GM23338 (cell line): ENCODE data around the gene SARM1. TPM values are rescaled to one million over a fixed set of nuclear protein-coding genes. Genes with fewer than 3 reads are reported as not detected.

ENCODE experiments used
- ATAC-seq: fragments of 200-7000 bp; cut with Tn5 transposase; 3 replicates; pipeline ENCODE4 v1.9.1; 2020
- DNase-seq: peaks from one replicate; pipeline ENCODE4 v3.0.0-alpha.2; 2015; ENCODE audit warnings: low spot score
- H2AFZ ChIP-seq: fragments of 200-600 bp; sonication (generic); 2 replicates; pipeline ENCODE4 v1.8.0; 2016; ENCODE audit warnings: antibody characterized with exemption, mild to moderate bottlenecking, moderate library complexity
- H3F3A ChIP-seq: fragments of 200-600 bp; sonication (generic); replicated peaks from 2 replicates; pipeline ENCODE4 v1.8.0; 2017; ENCODE audit warnings: antibody characterized with exemption, mixed run types, low read depth
- H3K27ac ChIP-seq: fragments of 200-600 bp; sonication (generic); 2 replicates; pipeline ENCODE4 v1.6.1; 2016; ENCODE audit warnings: low read depth
- H3K27me3 ChIP-seq: fragments of 200-600 bp; sonication (generic); 2 replicates; pipeline ENCODE4 v1.8.0; 2016; ENCODE audit warnings: mild to moderate bottlenecking, mixed run types, moderate library complexity; ENCODE audit not compliant: insufficient read depth
- H3K36me3 ChIP-seq: fragments of 200-600 bp; sonication (generic); 2 replicates; pipeline ENCODE4 v1.8.0; 2016; ENCODE audit warnings: mild to moderate bottlenecking; ENCODE audit not compliant: insufficient read depth
- H3K4me1 ChIP-seq: fragments of 200-600 bp; sonication (generic); 2 replicates; pipeline ENCODE4 v1.8.0; 2016; ENCODE audit warnings: mild to moderate bottlenecking, moderate library complexity; ENCODE audit not compliant: insufficient read depth
- H3K4me2 ChIP-seq: fragments of 200-600 bp; sonication (generic); 2 replicates; pipeline ENCODE4 v1.7.1; 2017; ENCODE audit warnings: mixed run types
- H3K4me3 ChIP-seq: fragments of 200-600 bp; sonication (generic); 2 replicates; pipeline ENCODE4 v1.6.1; 2016; ENCODE audit warnings: mixed run types
- H3K79me2 ChIP-seq: fragments of 200-600 bp; sonication (generic); replicated peaks from 2 replicates; pipeline ENCODE4 v1.8.0; 2017; ENCODE audit warnings: mild to moderate bottlenecking; ENCODE audit not compliant: insufficient read depth
- H3K9me2 ChIP-seq: fragments of 200-600 bp; sonication (generic); 2 replicates; pipeline ENCODE4 v1.8.0; 2017; ENCODE audit not compliant: insufficient read depth
- H4K20me1 ChIP-seq: fragments of 200-600 bp; sonication (generic); replicated peaks from 2 replicates; pipeline ENCODE4 v1.8.0; 2017; ENCODE audit warnings: mild to moderate bottlenecking; ENCODE audit not compliant: insufficient read depth
- H3K27ac Mint-ChIP-seq: 2 replicates; pipeline ENCODE4 v1.8.0; 2020; ENCODE audit warnings: inconsistent platforms, mild to moderate bottlenecking, moderate library complexity, mixed read lengths
- H3K27me3 Mint-ChIP-seq: 3 replicates; pipeline ENCODE4 v1.8.0; 2022; ENCODE audit warnings: low read depth, mild to moderate bottlenecking, moderate library complexity, mixed read lengths, inconsistent platforms; ENCODE audit not compliant: insufficient read depth, poor library complexity
- H3K36me3 Mint-ChIP-seq: 3 replicates; pipeline ENCODE4 v1.8.0; 2021; ENCODE audit warnings: low read depth, mild to moderate bottlenecking, inconsistent platforms, moderate library complexity, mixed read lengths
- H3K4me1 Mint-ChIP-seq: 3 replicates; pipeline ENCODE4 v1.8.0; 2020; ENCODE audit warnings: mild to moderate bottlenecking, inconsistent platforms, mixed read lengths
- H3K4me3 Mint-ChIP-seq: 3 replicates; pipeline ENCODE4 v1.8.0; 2021; ENCODE audit warnings: moderate library complexity, mild to moderate bottlenecking, inconsistent platforms, mixed read lengths
- H3K9me3 Mint-ChIP-seq: 3 replicates; pipeline ENCODE4 v1.8.0; 2020; ENCODE audit warnings: moderate library complexity, mild to moderate bottlenecking, inconsistent platforms, mixed read lengths
- CREB1 ChIP-seq: fragments of 250-450 bp; sonication (Bioruptor Pico); IDR thresholded peaks from 2 replicates; pipeline ENCODE4 v1.5.0; 2020; ENCODE audit warnings: low read depth, mild to moderate bottlenecking, moderate library complexity
- CTCF ChIP-seq, 2 experiments: fragments of 200-600 bp in 1 of 2; sonication (generic) in 1 of 2; conservative IDR thresholded peaks; 2 replicates each; pipeline versions ENCODE4 v1.5.1 to v1.6.1; 2016 to 2017; ENCODE audit warnings: antibody characterized with exemption in 2 of 2, low read depth in 2 of 2, mild to moderate bottlenecking in 2 of 2, moderate library complexity in 1 of 2
- EZH2 ChIP-seq: fragments of 200-600 bp; sonication (generic); IDR thresholded peaks from one replicate; pipeline ENCODE4 v1.8.0; 2017; ENCODE audit warnings: antibody characterized with exemption, mild to moderate bottlenecking, low read depth; ENCODE audit not compliant: unreplicated experiment
- EZH2phosphoT487 ChIP-seq: fragments of 200-600 bp; sonication (generic); IDR thresholded peaks from one replicate; pipeline ENCODE4 v1.8.1; 2018; ENCODE audit warnings: antibody characterized with exemption; ENCODE audit not compliant: unreplicated experiment
- JUNB ChIP-seq: IDR thresholded peaks from one replicate; pipeline ENCODE4 v1.6.1; 2016; ENCODE audit warnings: antibody characterized with exemption; ENCODE audit not compliant: unreplicated experiment
- NANOG ChIP-seq: IDR thresholded peaks from 2 replicates; pipeline ENCODE4 v1.6.1; 2016; ENCODE audit warnings: antibody characterized with exemption, borderline replicate concordance
- POLR2AphosphoS5 ChIP-seq: IDR thresholded peaks from 2 replicates; pipeline ENCODE4 v1.6.1; 2016; ENCODE audit warnings: antibody characterized with exemption, low read depth
- REST ChIP-seq: IDR thresholded peaks from one replicate; pipeline ENCODE4 v1.6.1; 2018; ENCODE audit warnings: antibody characterized with exemption; ENCODE audit not compliant: unreplicated experiment
- STAT1 ChIP-seq: IDR thresholded peaks from one replicate; pipeline ENCODE4 v1.6.1; 2016; ENCODE audit warnings: antibody characterized with exemption; ENCODE audit not compliant: unreplicated experiment
- ZNF114 ChIP-seq: fragments of 250-450 bp; sonication (Bioruptor Pico); IDR thresholded peaks from 2 replicates; pipeline ENCODE4 v1.5.0; 2020; ENCODE audit warnings: mild to moderate bottlenecking, moderate library complexity
- ZNF331 ChIP-seq: fragments of 250-450 bp; sonication (Bioruptor Pico); IDR thresholded peaks from 2 replicates; pipeline ENCODE4 v1.5.0; 2020; ENCODE audit warnings: low read depth, mild to moderate bottlenecking, moderate library complexity
- ZNF462 ChIP-seq: fragments of 250-450 bp; sonication (Bioruptor Pico); IDR thresholded peaks from 2 replicates; pipeline ENCODE4 v1.5.0; 2020; ENCODE audit warnings: mild to moderate bottlenecking, moderate library complexity
- polyA plus RNA-seq: library from polyadenylated mRNA; unstranded; fragments of >200 nt; fragmentation: Nextera tagmentation; extraction: Ambion mirVana; gene quantifications from 2 replicates; pipeline ENCODE4 v1.2.1, GENCODE V29; 2016
- total RNA-seq: library from RNA; depleted of rRNA; stranded (reverse); fragments of >200 nt; shearing (Covaris generic); gene quantifications from 2 replicates; pipeline ENCODE4 v1.2.3, GENCODE V29; 2014
- TF ChIP-seq, protein P1 (sequence below): IDR thresholded peaks from 2 replicates; pipeline ENCODE4 v1.6.1; 2016; ENCODE audit warnings: antibody characterized with exemption

Gene SARM1
- total and polyA plus RNA-seq, 2 experiments from 2014 or later, result 0.89 to 15.3 TPM

GRCh38 chr17:28392491-28392890, 21.0 kb downstream of the SARM1 start:
- no peaks in the 10 kb centered on the region for H3K9me2 ChIP-seq
- H3F3A ChIP-seq, result no peaks in the 10 kb centered on the region
- H3K27ac ChIP-seq, result no peak overlapping the region
- peak; percentile 31; the same call in 1 of the 3 replicates for ATAC-seq
- H3K4me1 ChIP-seq, result no peaks in the 10 kb centered on the region
- Mint-ChIP-seq H3K4me3 (no peak overlapping the region), H3K36me3 (peaks cover 13% of the 10 kb centered on the region), H3K27me3 (peaks cover 3% of the 10 kb centered on the region), H3K9me3 (no peaks in the 10 kb centered on the region), H3K27ac (no peak overlapping the region), H3K4me1 (peaks cover 6% of the 10 kb centered on the region; the same call in 1 of the 3 replicates)
- DNase-seq, result no peak
- no peaks in the 10 kb centered on the region; the same call in 1 of the 2 replicates for H4K20me1 ChIP-seq
- no peaks in the 10 kb centered on the region for H3K79me2 ChIP-seq
- no peak for TF ChIP-seq CREB1 (CRISPR knock-in tag)
- TF ChIP-seq ZNF331, result no peak
- no peak for TF ChIP-seq REST
- no peak for TF ChIP-seq JUNB
- TF ChIP-seq STAT1, result no peak
- no peak for TF ChIP-seq POLR2AphosphoS5
- no peak for TF ChIP-seq EZH2
- TF ChIP-seq NANOG, result no peak
- TF ChIP-seq, protein P1, sequence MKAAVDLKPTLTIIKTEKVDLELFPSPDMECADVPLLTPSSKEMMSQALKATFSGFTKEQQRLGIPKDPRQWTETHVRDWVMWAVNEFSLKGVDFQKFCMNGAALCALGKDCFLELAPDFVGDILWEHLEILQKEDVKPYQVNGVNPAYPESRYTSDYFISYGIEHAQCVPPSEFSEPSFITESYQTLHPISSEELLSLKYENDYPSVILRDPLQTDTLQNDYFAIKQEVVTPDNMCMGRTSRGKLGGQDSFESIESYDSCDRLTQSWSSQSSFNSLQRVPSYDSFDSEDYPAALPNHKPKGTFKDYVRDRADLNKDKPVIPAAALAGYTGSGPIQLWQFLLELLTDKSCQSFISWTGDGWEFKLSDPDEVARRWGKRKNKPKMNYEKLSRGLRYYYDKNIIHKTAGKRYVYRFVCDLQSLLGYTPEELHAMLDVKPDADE, result no peak
- TF ChIP-seq CTCF (conservative IDR thresholded peaks at IDR 0.05; ENCODE audit: low read depth in 2 of 2), result no peak
- TF ChIP-seq EZH2phosphoT487, result no peak
- no peak for TF ChIP-seq ZNF462 (CRISPR knock-in tag)
- TF ChIP-seq ZNF114 (CRISPR knock-in tag), result no peak
- H3K36me3 ChIP-seq, result no peaks in the 10 kb centered on the region
- H3K27me3 ChIP-seq, result no peaks in the 10 kb centered on the region
- no peak overlapping the region for H2AFZ ChIP-seq
- H3K4me2 ChIP-seq, result no peak overlapping the region
- no peak overlapping the region for H3K4me3 ChIP-seq
